GM23338 (cell line): ENCODE data around the gene DTNBP1. TPM values are rescaled to one million over a fixed set of nuclear protein-coding genes. Genes with fewer than 3 reads are reported as not detected.

Experiments used
- ATAC-seq: fragments of 200-7000 bp; cut with Tn5 transposase; 3 replicates; pipeline ENCODE4 v1.9.1; 2020
- DNase-seq: peaks from one replicate; pipeline ENCODE4 v3.0.0-alpha.2; 2015; ENCODE audit warnings: low spot score
- H2AFZ ChIP-seq: fragments of 200-600 bp; sonication (generic); 2 replicates; pipeline ENCODE4 v1.8.0; 2016; ENCODE audit warnings: antibody characterized with exemption, mild to moderate bottlenecking, moderate library complexity
- H3F3A ChIP-seq: fragments of 200-600 bp; sonication (generic); replicated peaks from 2 replicates; pipeline ENCODE4 v1.8.0; 2017; ENCODE audit warnings: antibody characterized with exemption, mixed run types, low read depth
- H3K27ac ChIP-seq: fragments of 200-600 bp; sonication (generic); 2 replicates; pipeline ENCODE4 v1.6.1; 2016; ENCODE audit warnings: low read depth
- H3K27me3 ChIP-seq: fragments of 200-600 bp; sonication (generic); 2 replicates; pipeline ENCODE4 v1.8.0; 2016; ENCODE audit warnings: mild to moderate bottlenecking, mixed run types, moderate library complexity; ENCODE audit not compliant: insufficient read depth
- H3K36me3 ChIP-seq: fragments of 200-600 bp; sonication (generic); 2 replicates; pipeline ENCODE4 v1.8.0; 2016; ENCODE audit warnings: mild to moderate bottlenecking; ENCODE audit not compliant: insufficient read depth
- H3K4me1 ChIP-seq: fragments of 200-600 bp; sonication (generic); 2 replicates; pipeline ENCODE4 v1.8.0; 2016; ENCODE audit warnings: mild to moderate bottlenecking, moderate library complexity; ENCODE audit not compliant: insufficient read depth
- H3K4me2 ChIP-seq: fragments of 200-600 bp; sonication (generic); 2 replicates; pipeline ENCODE4 v1.7.1; 2017; ENCODE audit warnings: mixed run types
- H3K4me3 ChIP-seq: fragments of 200-600 bp; sonication (generic); 2 replicates; pipeline ENCODE4 v1.6.1; 2016; ENCODE audit warnings: mixed run types
- H3K79me2 ChIP-seq: fragments of 200-600 bp; sonication (generic); replicated peaks from 2 replicates; pipeline ENCODE4 v1.8.0; 2017; ENCODE audit warnings: mild to moderate bottlenecking; ENCODE audit not compliant: insufficient read depth
- H3K9me2 ChIP-seq: fragments of 200-600 bp; sonication (generic); 2 replicates; pipeline ENCODE4 v1.8.0; 2017; ENCODE audit not compliant: insufficient read depth
- H4K20me1 ChIP-seq: fragments of 200-600 bp; sonication (generic); replicated peaks from 2 replicates; pipeline ENCODE4 v1.8.0; 2017; ENCODE audit warnings: mild to moderate bottlenecking; ENCODE audit not compliant: insufficient read depth
- H3K27ac Mint-ChIP-seq: 2 replicates; pipeline ENCODE4 v1.8.0; 2020; ENCODE audit warnings: inconsistent platforms, mild to moderate bottlenecking, moderate library complexity, mixed read lengths
- H3K27me3 Mint-ChIP-seq: 3 replicates; pipeline ENCODE4 v1.8.0; 2022; ENCODE audit warnings: low read depth, mild to moderate bottlenecking, moderate library complexity, mixed read lengths, inconsistent platforms; ENCODE audit not compliant: insufficient read depth, poor library complexity
- H3K36me3 Mint-ChIP-seq: 3 replicates; pipeline ENCODE4 v1.8.0; 2021; ENCODE audit warnings: low read depth, mild to moderate bottlenecking, inconsistent platforms, moderate library complexity, mixed read lengths
- H3K4me1 Mint-ChIP-seq: 3 replicates; pipeline ENCODE4 v1.8.0; 2020; ENCODE audit warnings: mild to moderate bottlenecking, inconsistent platforms, mixed read lengths
- H3K4me3 Mint-ChIP-seq: 3 replicates; pipeline ENCODE4 v1.8.0; 2021; ENCODE audit warnings: moderate library complexity, mild to moderate bottlenecking, inconsistent platforms, mixed read lengths
- H3K9me3 Mint-ChIP-seq: 3 replicates; pipeline ENCODE4 v1.8.0; 2020; ENCODE audit warnings: moderate library complexity, mild to moderate bottlenecking, inconsistent platforms, mixed read lengths
- CREB1 ChIP-seq: fragments of 250-450 bp; sonication (Bioruptor Pico); IDR thresholded peaks from 2 replicates; pipeline ENCODE4 v1.5.0; 2020; ENCODE audit warnings: low read depth, mild to moderate bottlenecking, moderate library complexity
- EZH2phosphoT487 ChIP-seq: fragments of 200-600 bp; sonication (generic); IDR thresholded peaks from one replicate; pipeline ENCODE4 v1.8.1; 2018; ENCODE audit warnings: antibody characterized with exemption; ENCODE audit not compliant: unreplicated experiment
- JUNB ChIP-seq: IDR thresholded peaks from one replicate; pipeline ENCODE4 v1.6.1; 2016; ENCODE audit warnings: antibody characterized with exemption; ENCODE audit not compliant: unreplicated experiment
- NANOG ChIP-seq: IDR thresholded peaks from 2 replicates; pipeline ENCODE4 v1.6.1; 2016; ENCODE audit warnings: antibody characterized with exemption, borderline replicate concordance
- POLR2AphosphoS5 ChIP-seq: IDR thresholded peaks from 2 replicates; pipeline ENCODE4 v1.6.1; 2016; ENCODE audit warnings: antibody characterized with exemption, low read depth
- STAT1 ChIP-seq: IDR thresholded peaks from one replicate; pipeline ENCODE4 v1.6.1; 2016; ENCODE audit warnings: antibody characterized with exemption; ENCODE audit not compliant: unreplicated experiment
- ZNF114 ChIP-seq: fragments of 250-450 bp; sonication (Bioruptor Pico); IDR thresholded peaks from 2 replicates; pipeline ENCODE4 v1.5.0; 2020; ENCODE audit warnings: mild to moderate bottlenecking, moderate library complexity
- ZNF331 ChIP-seq: fragments of 250-450 bp; sonication (Bioruptor Pico); IDR thresholded peaks from 2 replicates; pipeline ENCODE4 v1.5.0; 2020; ENCODE audit warnings: low read depth, mild to moderate bottlenecking, moderate library complexity
- polyA plus RNA-seq: library from polyadenylated mRNA; unstranded; fragments of >200 nt; fragmentation: Nextera tagmentation; extraction: Ambion mirVana; gene quantifications from 2 replicates; pipeline ENCODE4 v1.2.1, GENCODE V29; 2016
- total RNA-seq: library from RNA; depleted of rRNA; stranded (reverse); fragments of >200 nt; shearing (Covaris generic); gene quantifications from 2 replicates; pipeline ENCODE4 v1.2.3, GENCODE V29; 2014
- TF ChIP-seq, protein P1 (sequence below): IDR thresholded peaks from one replicate; pipeline ENCODE4 v1.6.1; 2018; ENCODE audit warnings: antibody characterized with exemption; ENCODE audit not compliant: unreplicated experiment
- TF ChIP-seq, protein P2 (sequence below), 2 experiments: fragments of 200-600 bp in 1 of 2; sonication (generic) in 1 of 2; conservative IDR thresholded peaks; 2 replicates each; pipeline versions ENCODE4 v1.5.1 to v1.6.1; 2016 to 2017; ENCODE audit warnings: antibody characterized with exemption in 2 of 2, low read depth in 2 of 2, mild to moderate bottlenecking in 2 of 2, moderate library complexity in 1 of 2
- TF ChIP-seq, protein P3 (sequence below): IDR thresholded peaks from 2 replicates; pipeline ENCODE4 v1.6.1; 2016; ENCODE audit warnings: antibody characterized with exemption

Gene DTNBP1
- total and polyA plus RNA-seq, 2 experiments from 2014 or later: 12.1 to 20.1 TPM

DNA sequence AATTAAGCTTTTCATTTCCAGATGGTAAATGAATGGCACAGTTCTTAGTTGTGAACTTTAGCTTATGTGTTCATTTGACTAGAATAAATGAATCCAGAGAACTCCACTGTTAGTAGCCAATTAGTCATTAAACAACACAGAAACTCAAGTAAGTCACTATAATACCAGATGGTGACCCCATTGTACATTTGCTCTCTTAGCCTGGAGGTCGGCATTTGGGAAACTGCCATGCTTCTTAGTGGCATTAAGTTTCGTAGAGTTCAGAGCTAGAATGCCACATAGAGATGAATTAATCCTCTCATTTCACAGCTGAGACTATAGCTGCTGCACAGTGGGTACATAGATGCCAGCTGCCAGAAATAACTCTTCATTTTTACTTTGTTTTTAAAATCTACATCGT, 10.8 kb upstream of the DTNBP1 start (continued):
- TF ChIP-seq, protein P1, sequence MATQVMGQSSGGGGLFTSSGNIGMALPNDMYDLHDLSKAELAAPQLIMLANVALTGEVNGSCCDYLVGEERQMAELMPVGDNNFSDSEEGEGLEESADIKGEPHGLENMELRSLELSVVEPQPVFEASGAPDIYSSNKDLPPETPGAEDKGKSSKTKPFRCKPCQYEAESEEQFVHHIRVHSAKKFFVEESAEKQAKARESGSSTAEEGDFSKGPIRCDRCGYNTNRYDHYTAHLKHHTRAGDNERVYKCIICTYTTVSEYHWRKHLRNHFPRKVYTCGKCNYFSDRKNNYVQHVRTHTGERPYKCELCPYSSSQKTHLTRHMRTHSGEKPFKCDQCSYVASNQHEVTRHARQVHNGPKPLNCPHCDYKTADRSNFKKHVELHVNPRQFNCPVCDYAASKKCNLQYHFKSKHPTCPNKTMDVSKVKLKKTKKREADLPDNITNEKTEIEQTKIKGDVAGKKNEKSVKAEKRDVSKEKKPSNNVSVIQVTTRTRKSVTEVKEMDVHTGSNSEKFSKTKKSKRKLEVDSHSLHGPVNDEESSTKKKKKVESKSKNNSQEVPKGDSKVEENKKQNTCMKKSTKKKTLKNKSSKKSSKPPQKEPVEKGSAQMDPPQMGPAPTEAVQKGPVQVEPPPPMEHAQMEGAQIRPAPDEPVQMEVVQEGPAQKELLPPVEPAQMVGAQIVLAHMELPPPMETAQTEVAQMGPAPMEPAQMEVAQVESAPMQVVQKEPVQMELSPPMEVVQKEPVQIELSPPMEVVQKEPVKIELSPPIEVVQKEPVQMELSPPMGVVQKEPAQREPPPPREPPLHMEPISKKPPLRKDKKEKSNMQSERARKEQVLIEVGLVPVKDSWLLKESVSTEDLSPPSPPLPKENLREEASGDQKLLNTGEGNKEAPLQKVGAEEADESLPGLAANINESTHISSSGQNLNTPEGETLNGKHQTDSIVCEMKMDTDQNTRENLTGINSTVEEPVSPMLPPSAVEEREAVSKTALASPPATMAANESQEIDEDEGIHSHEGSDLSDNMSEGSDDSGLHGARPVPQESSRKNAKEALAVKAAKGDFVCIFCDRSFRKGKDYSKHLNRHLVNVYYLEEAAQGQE: no peak
- TF ChIP-seq, protein P2, sequence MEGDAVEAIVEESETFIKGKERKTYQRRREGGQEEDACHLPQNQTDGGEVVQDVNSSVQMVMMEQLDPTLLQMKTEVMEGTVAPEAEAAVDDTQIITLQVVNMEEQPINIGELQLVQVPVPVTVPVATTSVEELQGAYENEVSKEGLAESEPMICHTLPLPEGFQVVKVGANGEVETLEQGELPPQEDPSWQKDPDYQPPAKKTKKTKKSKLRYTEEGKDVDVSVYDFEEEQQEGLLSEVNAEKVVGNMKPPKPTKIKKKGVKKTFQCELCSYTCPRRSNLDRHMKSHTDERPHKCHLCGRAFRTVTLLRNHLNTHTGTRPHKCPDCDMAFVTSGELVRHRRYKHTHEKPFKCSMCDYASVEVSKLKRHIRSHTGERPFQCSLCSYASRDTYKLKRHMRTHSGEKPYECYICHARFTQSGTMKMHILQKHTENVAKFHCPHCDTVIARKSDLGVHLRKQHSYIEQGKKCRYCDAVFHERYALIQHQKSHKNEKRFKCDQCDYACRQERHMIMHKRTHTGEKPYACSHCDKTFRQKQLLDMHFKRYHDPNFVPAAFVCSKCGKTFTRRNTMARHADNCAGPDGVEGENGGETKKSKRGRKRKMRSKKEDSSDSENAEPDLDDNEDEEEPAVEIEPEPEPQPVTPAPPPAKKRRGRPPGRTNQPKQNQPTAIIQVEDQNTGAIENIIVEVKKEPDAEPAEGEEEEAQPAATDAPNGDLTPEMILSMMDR (conservative IDR thresholded peaks at IDR 0.05; ENCODE audit: low read depth in 2 of 2): no peak
- TF ChIP-seq ZNF114 (CRISPR knock-in tag) (no peak), POLR2AphosphoS5 (no peak)

DNA sequence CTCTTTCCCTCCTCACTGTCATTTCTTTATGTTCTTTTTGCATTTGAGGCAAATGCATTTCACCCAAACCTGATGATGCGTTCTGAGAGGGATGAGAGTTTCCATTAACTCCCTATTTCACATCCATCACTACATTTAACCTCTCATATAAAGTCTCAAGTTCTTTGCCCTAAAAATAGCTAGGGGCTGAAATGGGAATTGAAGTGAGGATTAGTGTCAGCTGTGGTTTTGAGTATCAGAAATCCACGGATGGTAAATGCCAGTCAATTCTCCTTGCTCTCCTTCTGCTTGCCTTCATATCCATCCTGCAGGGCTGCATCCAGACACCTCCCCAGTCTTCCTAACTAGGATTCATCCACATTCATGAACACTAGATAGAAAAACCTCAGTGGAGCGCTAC, 10.0 kb upstream of the DTNBP1 start:
- no peaks in the 10 kb centered on the region for H3K36me3 ChIP-seq
- H3K9me2 ChIP-seq: no peaks in the 10 kb centered on the region
- H3K36me3 Mint-ChIP-seq: no peaks in the 10 kb centered on the region
- H3K27ac ChIP-seq: no peak overlapping the region
- peaks cover 2% of the 10 kb centered on the region for H3K27me3 Mint-ChIP-seq
- no peak overlapping the region for H3K27ac Mint-ChIP-seq
- peaks cover 12% of the 10 kb centered on the region for H3K4me1 ChIP-seq
- peaks cover 17% of the 10 kb centered on the region for H3K4me1 Mint-ChIP-seq
- H3K4me2 ChIP-seq: no peak overlapping the region
- ATAC-seq: no peak
- H3K4me3 ChIP-seq: no peak overlapping the region
- no peaks in the 10 kb centered on the region for H3F3A ChIP-seq
- 0 out of 2 replicates have a peak, but pooled peaks cover 4% of the 10 kb centered on the region for H4K20me1 ChIP-seq
- no peaks in the 10 kb centered on the region for H3K79me2 ChIP-seq
- no peaks in the 10 kb centered on the region for H3K9me3 Mint-ChIP-seq
- H3K4me3 Mint-ChIP-seq: no peak overlapping the region
- no peaks in the 10 kb centered on the region for H3K27me3 ChIP-seq
- H2AFZ ChIP-seq: no peak overlapping the region
- no peak for DNase-seq
- TF ChIP-seq STAT1 (no peak), NANOG (no peak), JUNB (no peak), ZNF331 (CRISPR knock-in tag) (no peak), CREB1 (CRISPR knock-in tag) (no peak), ZNF114 (CRISPR knock-in tag) (no peak), EZH2phosphoT487 (no peak), POLR2AphosphoS5 (no peak)
- TF ChIP-seq, protein P3, sequence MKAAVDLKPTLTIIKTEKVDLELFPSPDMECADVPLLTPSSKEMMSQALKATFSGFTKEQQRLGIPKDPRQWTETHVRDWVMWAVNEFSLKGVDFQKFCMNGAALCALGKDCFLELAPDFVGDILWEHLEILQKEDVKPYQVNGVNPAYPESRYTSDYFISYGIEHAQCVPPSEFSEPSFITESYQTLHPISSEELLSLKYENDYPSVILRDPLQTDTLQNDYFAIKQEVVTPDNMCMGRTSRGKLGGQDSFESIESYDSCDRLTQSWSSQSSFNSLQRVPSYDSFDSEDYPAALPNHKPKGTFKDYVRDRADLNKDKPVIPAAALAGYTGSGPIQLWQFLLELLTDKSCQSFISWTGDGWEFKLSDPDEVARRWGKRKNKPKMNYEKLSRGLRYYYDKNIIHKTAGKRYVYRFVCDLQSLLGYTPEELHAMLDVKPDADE: no peak
- TF ChIP-seq, protein P1: no peak
